ENCODE results near the gene SLC7A8. TPM values are rescaled to one million over a fixed set of nuclear protein-coding genes. Genes with fewer than 3 reads are reported as not detected.

SLC7A8 gene
- total RNA-seq, 2 experiments from 2014 or later: 0.73 to 0.80 TPM

DNA sequence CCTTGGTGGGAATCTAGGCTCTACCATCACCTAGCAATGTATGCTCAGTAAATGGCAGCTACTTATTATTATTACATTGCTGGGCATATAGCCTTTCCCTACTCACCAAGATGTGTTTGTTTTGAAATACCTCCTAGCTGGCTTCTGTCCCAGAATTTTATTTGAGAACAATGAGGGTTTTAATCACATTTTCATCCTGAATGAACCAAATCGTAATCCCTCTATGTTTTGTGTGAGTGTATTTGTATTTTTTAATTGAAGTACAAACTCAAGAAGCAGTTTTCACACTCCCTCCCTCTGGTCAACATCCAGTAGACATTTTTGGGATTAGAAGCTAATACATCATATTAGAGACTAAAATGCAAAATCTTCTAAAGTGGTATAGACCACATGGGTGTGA, 7.6 kb downstream of the SLC7A8 start:
- no peaks in the 10 kb centered on the region for H3K36me3 Mint-ChIP-seq (ENCODE audit: low read depth)
- CTCF ChIA-PET: no interaction called here
- no peak overlapping the region for H3K4me3 ChIP-seq (ENCODE audit: low read length)
- TF ChIP-seq, protein P1, sequence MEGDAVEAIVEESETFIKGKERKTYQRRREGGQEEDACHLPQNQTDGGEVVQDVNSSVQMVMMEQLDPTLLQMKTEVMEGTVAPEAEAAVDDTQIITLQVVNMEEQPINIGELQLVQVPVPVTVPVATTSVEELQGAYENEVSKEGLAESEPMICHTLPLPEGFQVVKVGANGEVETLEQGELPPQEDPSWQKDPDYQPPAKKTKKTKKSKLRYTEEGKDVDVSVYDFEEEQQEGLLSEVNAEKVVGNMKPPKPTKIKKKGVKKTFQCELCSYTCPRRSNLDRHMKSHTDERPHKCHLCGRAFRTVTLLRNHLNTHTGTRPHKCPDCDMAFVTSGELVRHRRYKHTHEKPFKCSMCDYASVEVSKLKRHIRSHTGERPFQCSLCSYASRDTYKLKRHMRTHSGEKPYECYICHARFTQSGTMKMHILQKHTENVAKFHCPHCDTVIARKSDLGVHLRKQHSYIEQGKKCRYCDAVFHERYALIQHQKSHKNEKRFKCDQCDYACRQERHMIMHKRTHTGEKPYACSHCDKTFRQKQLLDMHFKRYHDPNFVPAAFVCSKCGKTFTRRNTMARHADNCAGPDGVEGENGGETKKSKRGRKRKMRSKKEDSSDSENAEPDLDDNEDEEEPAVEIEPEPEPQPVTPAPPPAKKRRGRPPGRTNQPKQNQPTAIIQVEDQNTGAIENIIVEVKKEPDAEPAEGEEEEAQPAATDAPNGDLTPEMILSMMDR (IDR thresholded peaks at IDR 0.05): no peak
- no peaks in the 10 kb centered on the region for H3K9me3 Mint-ChIP-seq
- peaks cover 8% of the 10 kb centered on the region for H3K4me1 ChIP-seq (ENCODE audit: insufficient read depth, low read length)
- H3K27me3 Mint-ChIP-seq: peaks cover 30% of the 10 kb centered on the region
- no peaks in the 10 kb centered on the region for H3K36me3 ChIP-seq (ENCODE audit: insufficient read depth, low read length)
- no peak overlapping the region for H3K4me3 Mint-ChIP-seq
- H3K27ac Mint-ChIP-seq: no peak overlapping the region
- POLR2A ChIA-PET: no interaction called here
- no peak overlapping the region for H3K27ac ChIP-seq (ENCODE audit: low read depth in 1 of 2, low read length in 2 of 2)
- intact Hi-C loops (cut with DNase I, micrococcal nuclease): no loop called here
- DNase-seq: no peak
- no peak for ATAC-seq (ENCODE audit: poor library complexity)
- H3K4me1 Mint-ChIP-seq (ENCODE audit: low read depth): peaks cover 25% of the 10 kb centered on the region
- peaks cover 3 to 16% of the 10 kb centered on the region in 2 experiments for H3K27me3 ChIP-seq (ENCODE audit: control insufficient read depth in 1 of 2, insufficient read depth in 2 of 2, low read length in 2 of 2)
- H3K9me3 ChIP-seq (ENCODE audit: control insufficient read depth in 1 of 2, insufficient read depth in 1 of 2, low read length in 2 of 2): no peaks in the 10 kb centered on the region

DNA sequence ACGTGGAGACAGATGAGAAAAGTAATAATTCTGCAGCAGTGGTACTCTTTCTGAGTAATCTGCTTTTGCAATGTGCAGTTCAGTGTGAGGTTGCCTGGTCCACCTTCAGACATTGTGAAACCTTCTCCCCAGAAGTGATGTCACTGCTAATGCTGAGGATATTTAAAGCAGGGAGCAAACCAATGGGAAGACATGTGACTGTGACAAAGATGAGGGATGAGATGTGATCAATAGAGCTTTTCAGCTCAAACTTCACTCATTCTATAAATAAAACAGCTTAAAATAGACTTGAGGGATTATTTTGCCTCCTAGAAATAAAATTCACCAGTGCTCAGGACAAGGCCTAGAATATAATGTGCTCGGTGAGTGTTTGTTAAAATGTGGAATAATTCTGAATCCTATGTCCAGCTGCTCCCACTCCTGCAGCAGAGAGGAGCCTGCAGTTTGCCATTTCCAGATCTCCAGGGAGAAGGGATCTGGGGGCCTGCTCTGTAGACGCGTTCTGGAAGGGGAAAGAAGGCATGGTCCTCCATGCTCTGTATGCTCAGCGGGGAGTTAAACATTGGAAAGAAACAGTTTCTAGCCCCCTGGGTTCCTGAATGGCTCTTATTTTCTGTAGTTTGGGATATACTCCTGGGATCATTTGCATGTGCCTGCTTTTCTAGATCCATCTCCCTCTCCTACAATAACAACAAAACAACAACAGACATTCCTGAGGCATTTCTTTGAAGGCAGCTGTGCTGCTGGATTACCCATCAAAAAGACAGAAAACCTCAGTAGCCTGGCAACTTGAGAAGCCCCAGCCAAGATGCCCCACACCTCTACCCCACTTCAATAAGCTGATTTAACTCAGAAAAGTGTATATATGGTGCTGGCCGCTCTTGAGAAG, 8.9 kb downstream of the SLC7A8 start:
- no peaks in the 10 kb centered on the region for H3K9me3 Mint-ChIP-seq
- no peak overlapping the region for H3K4me3 Mint-ChIP-seq
- TF ChIP-seq, protein P1 (IDR thresholded peaks at IDR 0.05): no peak
- DNase-seq: no peak
- intact Hi-C loops (cut with DNase I, micrococcal nuclease): no loop called here
- H3K27ac Mint-ChIP-seq: no peak overlapping the region
- H3K36me3 ChIP-seq (ENCODE audit: insufficient read depth, low read length): no peaks in the 10 kb centered on the region
- H3K27ac ChIP-seq (ENCODE audit: low read depth in 1 of 2, low read length in 2 of 2): no peak overlapping the region
- ChIA-PET CTCF (no interaction called here), POLR2A (no interaction called here)
- no peak for ATAC-seq (ENCODE audit: poor library complexity)
- H3K4me3 ChIP-seq (ENCODE audit: low read length): no peak overlapping the region
- peaks cover 8% of the 10 kb centered on the region for H3K4me1 ChIP-seq (ENCODE audit: insufficient read depth, low read length)
- H3K27me3 Mint-ChIP-seq: peaks cover 30% of the 10 kb centered on the region
- H3K9me3 ChIP-seq (ENCODE audit: control insufficient read depth in 1 of 2, insufficient read depth in 1 of 2, low read length in 2 of 2): no peaks in the 10 kb centered on the region
- H3K27me3 ChIP-seq (ENCODE audit: control insufficient read depth in 1 of 2, insufficient read depth in 2 of 2, low read length in 2 of 2): peaks cover 3 to 11% of the 10 kb centered on the region in 2 experiments
- H3K36me3 Mint-ChIP-seq (ENCODE audit: low read depth): no peaks in the 10 kb centered on the region
- peaks cover 25% of the 10 kb centered on the region for H3K4me1 Mint-ChIP-seq (ENCODE audit: low read depth)

DNA sequence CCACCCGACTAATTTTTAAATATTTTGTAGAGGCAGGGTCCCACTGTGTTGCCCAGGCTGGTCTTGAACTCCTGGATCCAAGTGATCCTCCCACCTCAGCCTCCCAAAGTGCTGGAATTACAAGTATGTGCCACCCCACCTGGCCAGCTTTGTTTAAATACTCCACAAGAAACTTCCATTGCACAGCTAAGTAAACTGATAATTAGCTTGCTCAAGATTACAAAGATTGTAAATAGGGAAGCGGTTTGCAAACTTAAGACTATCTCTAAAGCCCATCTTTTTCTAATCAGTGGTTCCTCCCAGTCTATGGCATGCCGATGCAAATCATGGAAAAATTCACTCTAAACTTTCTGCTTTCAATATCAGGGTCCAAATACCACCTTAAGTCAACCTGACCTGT, 9.7 kb downstream of the SLC7A8 start:
- Mint-ChIP-seq H3K27me3 (peaks cover 24% of the 10 kb centered on the region), H3K27ac (no peak overlapping the region), H3K36me3 (ENCODE audit: low read depth) (no peaks in the 10 kb centered on the region), H3K9me3 (no peaks in the 10 kb centered on the region), H3K4me1 (ENCODE audit: low read depth) (peaks cover 25% of the 10 kb centered on the region), H3K4me3 (no peak overlapping the region)
- no peak overlapping the region for H3K27ac ChIP-seq (ENCODE audit: low read depth in 1 of 2, low read length in 2 of 2)
- DNase-seq: no peak
- CTCF ChIA-PET: no interaction called here
- H3K27me3 ChIP-seq (ENCODE audit: control insufficient read depth in 1 of 2, insufficient read depth in 2 of 2, low read length in 2 of 2): peaks cover 3 to 9% of the 10 kb centered on the region in 2 experiments
- POLR2A ChIA-PET: no interaction called here
- TF ChIP-seq, protein P1 (IDR thresholded peaks at IDR 0.05): no peak
- peaks cover 8% of the 10 kb centered on the region for H3K4me1 ChIP-seq (ENCODE audit: insufficient read depth, low read length)
- H3K36me3 ChIP-seq (ENCODE audit: insufficient read depth, low read length): no peaks in the 10 kb centered on the region
- no peak overlapping the region for H3K4me3 ChIP-seq (ENCODE audit: low read length)
- no peak for ATAC-seq (ENCODE audit: poor library complexity)
- H3K9me3 ChIP-seq (ENCODE audit: control insufficient read depth in 1 of 2, insufficient read depth in 1 of 2, low read length in 2 of 2): no peaks in the 10 kb centered on the region
- intact Hi-C loops (cut with DNase I, micrococcal nuclease): no loop called here
